MV-4-11 (cell line): Measurements from ENCODE around the gene ROBO1.

Experiments used
- DNase-seq: peaks from one replicate; lab custom pipeline; 2025; lab: John Stamatoyannopoulos, UW

Gene ROBO1

DNA sequence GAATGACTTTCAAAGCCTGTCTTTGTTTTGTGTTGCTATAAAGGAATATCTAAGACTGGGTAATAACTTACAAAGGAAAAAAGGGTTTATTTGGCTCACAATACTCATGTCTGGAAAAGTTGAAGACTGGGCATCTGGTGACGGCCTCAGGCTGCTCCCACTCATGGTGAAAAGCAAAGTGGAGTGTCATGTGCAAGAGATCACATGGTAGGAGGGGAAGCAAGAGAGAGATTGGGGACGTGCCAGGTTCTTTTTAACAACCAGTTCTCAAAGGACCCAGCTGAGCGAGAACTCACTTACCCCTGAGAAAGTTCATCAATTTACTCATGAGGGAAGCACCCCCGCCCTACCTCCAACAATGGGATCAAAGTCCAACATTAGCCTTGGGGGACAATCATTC, 929.4 kb downstream of the ROBO1 start:
- DNase-seq = no peak

DNA sequence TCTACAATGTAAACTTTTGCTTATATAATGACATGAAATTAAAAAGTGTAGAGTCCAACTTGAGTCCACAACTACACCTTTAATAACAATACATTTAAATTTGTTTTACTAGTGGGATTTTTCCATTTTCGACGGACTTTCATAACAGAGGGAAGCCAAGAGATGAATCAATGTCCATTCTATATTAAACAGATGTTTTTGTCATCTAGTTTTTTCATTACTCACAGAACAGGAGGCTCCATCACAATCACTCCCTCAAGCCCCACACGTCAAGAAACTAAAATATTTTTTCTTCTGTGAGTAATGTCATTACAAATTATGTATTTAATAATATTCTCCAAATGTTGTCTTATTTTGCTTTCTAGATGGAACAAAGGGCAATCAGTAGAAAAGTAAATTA, 932.9 kb downstream of the ROBO1 start:
- no peak for DNase-seq

DNA sequence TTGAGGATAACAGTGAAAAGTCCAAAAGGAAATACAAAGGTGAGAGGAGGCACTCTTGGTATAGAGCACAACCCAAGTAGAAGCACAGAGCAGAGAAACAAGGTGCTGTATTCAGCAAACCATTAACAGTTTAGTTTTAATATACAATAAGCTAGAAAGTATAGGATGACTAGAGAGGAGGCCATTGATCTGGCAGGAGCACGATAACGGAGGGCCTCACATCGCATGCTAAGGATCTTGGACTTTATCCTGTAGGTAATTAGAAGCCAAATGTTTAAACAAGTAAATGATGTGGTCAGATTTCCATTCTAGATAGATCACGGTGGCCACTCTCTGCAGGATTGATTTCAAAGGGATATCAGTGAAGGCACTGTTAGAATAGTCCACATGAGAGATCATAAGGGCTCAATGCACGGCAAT, 935.0 kb downstream of the ROBO1 start:
- DNase-seq = no peak

DNA sequence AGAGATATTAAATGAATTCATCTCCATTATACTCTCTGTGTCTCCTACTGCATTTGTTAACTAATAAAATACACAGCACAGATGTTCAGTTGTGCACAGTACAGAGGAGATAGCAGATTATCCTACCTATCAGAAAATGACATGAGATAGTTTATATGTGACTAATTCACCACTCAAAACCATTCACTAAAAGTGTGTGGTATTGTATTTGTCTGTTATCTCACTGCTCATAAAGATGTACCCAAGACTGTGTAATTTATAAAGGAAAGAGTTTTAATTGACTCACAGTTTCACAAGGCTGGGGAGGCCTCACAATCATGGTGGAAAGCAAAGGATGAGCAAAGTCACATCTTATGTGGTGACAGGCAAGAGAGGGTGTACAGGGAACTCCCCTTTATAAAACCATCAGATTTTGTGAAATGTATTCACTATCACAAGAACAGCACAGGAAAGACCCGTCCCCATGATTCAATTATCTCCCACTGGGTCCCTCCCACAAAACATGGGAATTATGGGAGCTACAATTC, 936.3 kb downstream of the ROBO1 start:
- no peak for DNase-seq

DNA sequence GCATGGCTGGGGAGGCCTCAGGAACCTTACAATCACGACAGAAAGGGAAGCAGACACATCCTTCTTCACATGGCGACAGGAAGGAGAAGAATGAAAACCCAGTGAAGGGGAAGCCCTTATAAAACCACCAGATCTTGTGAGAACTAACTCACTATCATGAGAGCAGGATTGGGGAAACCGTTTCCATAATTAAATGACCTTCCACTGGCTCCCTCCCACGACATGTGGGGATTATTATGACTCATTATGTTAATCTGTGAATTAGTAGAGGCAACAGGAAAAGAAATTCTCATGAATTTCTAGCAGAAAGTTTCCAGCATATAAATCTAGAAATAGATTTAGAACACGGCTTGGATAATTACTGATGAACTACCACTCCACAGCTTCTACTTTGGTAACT, 937.3 kb downstream of the ROBO1 start:
- DNase-seq = no peak

DNA sequence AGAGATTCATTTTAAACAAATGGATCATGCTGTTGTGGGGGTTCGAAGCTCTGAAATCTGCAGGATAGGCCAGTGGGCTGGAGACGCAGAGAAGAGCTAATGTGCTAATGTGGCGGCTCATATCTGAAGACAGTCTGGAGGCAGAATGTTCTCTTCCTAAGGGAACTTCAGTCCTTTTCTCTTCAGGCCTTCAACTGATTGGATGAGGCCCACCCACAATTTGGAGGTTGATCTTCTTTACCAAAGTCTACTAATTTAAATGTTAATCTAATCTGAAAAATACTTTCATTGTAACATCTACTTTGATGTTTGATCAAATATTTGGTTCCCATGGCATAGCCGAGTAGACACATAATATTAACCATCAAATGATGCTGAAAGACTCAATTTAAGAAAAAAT, 940.2 kb downstream of the ROBO1 start:
- no peak for DNase-seq

DNA sequence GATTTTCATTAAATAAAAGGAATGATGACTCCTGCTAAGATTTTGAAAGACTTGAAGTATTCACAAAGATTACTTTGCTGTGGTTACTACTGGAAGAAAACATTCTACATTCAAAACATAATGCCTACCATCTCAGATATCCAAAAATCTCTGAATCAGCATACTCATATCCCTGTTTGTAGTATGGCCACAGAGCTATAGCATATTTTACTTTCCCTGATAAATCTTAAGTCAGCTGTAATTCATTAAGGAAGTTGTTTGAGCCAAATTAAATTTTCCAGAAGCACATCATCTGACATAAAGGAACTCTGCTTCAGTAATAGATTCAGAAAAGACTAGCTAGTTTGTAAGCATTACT, 942.0 kb downstream of the ROBO1 start:
- DNase-seq = no peak

DNA sequence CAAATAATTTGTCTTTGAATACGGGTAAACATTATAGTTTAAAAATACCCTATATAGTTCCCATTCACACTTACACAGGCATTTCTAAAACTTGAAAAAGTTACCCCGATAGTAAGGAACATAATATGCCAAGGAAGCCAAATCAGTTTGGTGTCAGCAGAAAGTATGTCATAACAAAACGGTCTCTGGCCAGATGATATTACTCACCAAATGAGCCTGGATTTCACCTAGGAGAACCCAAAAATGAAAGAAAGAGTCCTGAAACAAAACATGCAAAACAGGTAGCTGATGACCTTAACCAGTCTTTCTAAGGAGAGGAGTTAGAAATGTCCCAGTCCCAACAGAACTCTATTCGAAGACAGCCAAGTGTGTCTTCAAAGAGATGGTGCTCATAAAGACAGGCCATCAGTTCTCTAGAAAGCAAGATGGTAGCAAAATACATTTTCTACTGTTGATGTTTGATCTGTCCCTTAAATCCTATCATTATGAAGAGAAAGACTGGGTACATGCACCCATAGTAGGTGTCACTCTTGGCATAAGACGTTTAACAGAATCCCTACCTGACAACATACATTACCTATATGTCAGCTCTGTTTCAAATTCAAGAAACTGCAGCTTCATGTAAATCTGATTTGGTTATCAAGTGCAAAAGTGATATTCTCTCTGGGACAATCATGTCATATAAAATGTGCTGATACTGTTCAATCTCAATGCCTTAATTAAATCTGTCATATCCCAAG, 942.5 kb downstream of the ROBO1 start:
- no peak for DNase-seq

DNA sequence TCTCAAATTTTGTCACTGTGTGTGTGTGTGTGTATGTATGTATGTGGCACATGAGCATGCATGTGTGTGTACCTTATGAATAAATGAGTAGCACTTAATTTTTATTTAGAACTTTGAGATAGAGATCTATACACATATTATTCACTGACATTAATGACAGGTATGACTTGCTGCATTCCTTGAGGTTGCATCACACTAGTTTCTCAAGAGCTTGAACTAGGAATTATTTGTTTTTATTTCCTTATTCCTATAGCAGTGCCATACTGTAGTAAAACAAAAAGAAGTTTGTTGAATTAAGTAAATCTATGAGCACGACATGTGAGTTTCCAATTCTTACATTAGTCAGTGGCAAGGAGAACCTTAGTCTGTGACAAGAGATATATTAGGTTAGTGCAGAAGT, 943.9 kb downstream of the ROBO1 start:
- no peak for DNase-seq

DNA sequence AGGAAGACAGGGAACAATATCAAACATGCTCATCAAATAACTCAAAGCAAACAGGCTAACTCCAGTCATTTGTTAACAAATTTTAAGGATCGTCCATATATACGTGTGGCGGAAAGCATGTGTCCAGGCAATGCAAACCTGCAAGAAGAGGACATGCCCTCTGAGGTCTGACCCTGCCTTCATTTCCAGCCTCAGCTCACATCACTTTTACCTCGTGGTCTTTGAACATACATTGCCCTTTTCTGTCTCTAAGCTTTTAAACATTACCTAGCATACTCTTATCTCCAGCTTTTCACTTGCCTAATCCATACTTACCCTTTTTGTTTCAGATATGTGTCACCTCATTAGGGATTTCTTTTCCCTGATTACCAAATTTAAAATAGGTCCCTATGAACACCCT, 944.4 kb downstream of the ROBO1 start:
- no peak for DNase-seq

DNA sequence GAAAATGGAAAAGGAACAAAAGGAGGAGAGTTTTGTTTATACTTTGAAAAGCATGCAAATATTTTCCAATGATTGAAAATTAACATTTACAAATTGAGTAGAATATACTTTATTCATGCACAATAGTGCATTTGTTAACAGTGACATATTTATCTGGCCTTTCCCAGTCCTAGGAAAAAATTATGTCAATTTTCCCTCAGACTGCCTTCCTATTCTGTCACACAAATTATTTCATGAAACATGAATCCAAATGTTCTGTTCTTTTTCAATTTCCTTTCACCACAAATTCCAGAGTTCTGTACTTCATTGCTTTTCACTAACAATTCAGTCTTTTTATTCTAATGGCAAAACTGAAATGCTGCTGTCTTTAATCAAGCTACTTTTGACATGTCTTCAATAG, 945.1 kb downstream of the ROBO1 start:
- DNase-seq = no peak

DNA sequence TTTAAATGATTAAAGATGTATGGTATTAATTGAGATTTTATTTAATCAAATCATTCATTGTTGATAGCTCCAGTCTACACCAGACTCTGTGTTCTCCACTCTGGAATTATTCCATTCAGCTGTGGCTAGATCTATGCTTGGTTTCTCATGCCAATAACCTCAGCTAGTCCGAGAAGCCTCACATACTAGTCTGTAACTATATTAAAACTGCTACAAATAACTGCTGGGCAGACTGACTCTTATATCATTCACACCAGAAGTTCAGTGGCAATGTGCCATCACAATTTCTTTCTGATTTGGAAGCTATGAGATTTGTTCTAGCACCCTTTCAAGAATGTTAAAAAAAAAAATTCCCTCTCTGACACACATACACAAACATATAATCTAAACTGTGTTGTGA, 947.3 kb downstream of the ROBO1 start:
- no peak for DNase-seq

DNA sequence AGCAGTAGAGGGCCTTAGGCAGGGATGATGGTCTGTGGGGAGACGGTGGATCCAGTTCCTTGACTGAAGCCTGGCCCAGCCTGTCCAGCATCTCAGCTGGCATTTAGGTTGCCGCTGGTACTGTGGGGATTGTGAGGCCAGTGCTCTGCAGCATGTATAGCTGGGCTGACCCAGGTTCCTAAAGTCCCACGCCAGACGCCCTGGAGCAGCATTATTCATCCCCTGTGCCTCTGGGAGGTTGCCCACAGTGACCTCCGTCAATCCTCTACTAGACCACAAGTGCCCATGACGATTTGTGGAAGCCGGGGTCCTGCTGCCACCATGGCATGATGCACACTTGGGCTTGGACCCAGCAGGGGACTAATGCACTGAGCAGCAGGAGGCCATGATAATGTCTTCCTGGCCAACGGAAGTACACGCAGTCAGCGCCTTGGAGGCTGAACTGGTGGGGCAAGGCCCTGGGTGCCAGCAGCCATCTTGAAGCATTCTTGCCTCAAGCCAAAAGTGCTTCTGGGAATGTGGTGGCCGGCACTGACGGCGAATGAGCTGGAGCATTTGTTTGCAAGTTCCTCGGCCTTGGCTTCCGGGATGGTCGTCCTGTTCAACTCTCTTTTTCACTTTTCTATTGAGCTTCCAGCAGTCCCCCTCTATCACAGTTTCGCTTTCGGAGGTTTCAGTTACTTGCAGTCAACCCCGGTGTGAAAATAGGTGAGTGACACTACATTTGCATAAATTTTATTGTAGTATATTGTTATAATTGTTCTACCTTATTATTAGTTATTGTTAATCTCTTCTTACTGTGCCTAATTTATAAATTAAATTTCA, 949.4 kb downstream of the ROBO1 start:
- no peak for DNase-seq

DNA sequence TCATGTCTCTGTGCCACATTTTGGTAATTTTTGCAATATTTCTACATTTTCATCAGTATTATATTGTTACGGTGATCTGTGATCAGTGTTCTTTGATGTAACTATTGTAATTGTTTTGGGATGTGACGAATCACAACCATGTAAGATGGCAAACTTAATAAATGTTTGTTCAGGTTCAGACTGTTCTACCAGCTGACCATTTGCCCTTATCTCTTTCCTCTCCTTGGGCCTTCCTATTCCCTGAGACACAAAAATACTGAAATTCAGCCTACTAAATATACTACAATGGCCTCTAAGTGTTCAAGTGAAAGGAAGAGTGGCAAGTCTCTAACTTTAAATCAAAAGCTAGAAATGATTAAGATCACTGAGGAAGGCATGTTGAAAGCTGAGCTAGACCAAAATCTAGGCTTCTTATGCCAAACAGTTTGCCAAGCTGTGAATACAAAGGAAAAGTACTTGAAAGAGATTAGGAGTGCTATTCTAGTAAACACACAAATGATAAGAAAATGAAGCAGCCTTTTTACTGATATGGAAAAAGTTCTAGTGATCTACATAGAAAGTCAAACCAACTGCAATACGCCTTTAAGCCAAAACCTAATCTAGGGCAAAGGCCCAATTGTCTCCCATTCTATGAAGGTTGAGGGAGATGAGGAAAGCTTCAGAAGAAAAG, 952.8 kb downstream of the ROBO1 start:
- DNase-seq = no peak

DNA sequence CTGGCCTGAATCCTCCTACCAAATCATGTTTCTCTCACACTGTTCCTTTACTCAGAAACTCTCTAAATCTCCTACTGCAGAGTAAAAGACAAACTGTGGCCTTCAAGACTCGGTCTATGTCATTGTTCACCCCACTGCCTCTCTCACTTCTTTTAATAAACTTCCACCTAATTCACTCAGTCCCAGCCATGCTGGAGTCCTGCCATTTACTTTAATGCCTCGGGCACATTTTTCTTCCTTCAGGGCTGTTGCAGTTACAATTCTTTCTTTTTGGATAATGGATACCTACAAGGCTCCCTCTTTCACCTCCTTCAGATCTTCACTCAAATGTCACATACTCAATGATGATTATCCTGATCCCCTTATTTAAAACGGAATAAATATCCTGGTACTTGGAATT, 955.6 kb downstream of the ROBO1 start:
- no peak for DNase-seq

DNA sequence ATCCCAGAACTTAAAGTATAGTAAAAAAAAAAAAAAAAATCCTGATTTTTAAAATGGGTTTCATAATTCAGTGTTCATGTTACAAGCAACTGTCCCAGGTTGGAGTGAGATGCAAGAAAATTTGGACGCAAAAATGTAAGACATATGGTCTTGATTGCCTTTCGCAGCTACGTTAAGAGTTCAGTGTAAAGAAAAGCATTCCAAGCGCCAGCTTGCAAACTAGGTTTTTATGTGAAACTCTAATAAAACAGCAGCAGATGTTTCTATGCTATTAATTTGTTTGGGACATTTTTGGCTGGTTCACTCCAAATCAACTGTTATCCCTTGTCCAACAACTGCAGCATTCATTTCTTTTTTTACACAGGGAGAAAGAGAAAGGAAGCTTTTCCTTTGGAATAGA, 957.8 kb downstream of the ROBO1 start:
- no peak for DNase-seq

DNA sequence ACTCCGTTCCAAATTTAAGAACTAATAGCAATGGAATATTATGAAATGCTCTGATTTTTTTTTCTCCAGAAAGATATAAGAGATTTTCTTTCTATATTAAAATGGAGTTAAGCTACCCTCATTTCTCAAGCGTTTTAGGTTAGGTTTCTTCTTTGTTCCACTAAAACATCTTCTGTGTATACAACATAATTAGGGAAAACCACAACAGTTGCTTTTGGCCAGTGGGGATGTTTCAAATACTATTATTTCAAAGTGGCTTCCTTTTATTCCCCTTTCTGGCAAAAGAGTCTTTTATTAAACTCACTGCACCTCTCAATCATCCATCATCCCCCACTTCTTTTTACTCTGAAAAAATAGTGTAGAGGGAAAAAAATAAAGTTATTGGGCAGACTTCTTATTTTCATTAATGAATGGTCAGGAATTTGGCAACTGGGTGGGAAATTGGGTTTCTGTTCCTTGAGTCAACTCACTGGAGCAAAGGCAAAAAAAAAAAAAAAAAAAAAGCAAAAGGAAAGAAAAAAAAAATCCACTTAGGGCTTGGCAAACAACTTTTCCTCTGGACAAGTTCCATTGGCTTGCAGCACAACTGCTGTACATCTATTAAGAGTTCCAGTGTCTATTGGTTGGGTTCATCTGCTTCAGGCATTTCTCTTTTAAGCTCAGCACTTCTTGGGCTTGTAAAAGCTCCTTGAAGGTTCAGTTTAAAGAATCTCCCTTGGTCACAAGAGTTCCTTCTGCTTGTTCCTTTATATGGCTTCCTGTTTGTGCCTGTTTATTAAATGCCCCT, 963.4 kb downstream of the ROBO1 start:
- DNase-seq = no peak

DNA sequence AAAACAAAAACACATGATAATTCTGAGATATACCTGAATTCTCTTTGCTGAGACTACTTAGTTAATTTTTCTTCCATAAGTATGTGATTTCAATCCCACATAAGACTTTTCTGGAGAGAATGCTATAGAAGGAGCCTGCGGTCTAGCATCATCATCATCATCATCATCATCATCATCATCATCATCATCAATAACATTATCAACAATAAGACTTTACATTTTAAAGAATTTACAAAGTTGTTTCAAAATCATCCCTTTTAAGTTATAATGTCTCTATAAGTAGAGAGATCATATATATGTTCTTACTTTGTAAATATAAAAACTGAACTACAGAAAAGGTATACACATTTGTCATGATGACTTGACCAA, 965.3 kb downstream of the ROBO1 start:
- no peak for DNase-seq

DNA sequence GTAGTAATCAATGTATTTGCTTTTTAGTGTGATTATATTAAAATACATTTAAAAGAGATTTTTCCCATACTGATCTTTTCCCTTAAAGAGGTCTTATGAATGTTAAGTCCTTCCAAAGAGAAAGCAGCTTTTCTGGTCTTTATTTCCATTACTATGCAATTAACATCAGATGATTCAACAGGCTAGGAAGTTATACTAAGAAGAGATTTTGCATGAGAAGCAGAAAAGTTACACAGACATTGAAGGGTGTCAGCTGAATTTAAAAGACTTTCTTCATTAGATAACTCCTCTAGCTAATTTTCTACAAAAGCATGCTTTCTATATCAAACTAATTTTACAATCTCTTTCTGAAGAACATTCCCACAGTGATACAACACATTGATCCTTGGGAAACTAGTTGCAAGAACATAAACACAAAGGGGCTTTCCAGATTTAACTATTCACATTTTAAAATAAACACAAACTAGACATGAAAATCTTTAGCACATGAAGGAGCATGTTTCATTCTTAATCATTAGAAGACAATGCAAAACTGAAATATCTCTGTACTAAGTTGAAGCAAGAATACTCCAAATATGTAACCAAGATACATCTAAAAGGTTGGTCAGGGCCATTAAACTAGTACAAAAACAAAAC, 965.8 kb downstream of the ROBO1 start:
- no peak for DNase-seq

DNA sequence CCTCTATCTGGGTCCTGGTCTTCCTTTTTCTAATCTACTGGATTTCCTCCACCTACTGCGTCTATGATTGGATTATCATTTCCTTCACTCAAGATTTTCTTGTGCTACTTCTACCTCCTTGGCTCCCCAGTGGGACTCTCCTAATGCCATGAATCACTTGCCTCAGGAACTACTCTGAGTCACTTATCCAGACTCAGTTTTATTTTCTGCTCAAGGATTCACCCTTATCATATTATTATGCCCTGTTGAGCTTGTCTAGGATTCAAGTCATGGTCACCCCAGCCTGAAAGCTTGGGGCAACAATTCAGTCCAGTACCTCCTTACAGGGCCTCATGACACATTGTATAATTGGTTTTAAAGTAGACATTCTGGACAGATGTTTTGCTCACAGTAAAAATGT, 968.1 kb downstream of the ROBO1 start:
- DNase-seq = no peak

DNA sequence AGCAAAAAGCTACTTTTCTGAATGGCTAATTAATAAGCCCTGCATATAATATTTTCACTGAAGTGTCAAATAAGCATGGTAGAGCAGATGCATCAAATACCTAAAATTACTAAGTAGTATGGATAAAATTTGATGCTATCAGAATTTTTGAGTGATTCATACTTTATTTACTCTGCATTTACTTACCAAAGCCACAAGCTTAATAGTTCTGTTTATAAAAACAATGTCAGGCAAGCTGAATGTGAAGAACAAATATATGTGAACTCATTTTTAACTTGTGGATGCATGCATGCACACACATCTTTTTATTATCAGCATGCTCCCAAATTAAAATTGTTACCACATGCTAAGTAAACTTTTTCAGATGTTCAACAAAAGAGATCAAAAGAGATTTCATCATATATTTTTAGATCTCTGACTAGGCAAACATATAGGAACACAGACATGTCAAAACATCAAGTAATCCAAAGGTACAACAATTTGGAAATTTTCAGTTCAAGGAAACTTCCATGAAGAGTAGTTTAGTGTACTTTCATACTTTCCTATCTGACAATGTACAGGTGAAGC, 969.4 kb downstream of the ROBO1 start:
- no peak for DNase-seq
